K562 (cell line): ENCODE measurements around the gene CNIH1. TPM values are rescaled to one million over a fixed set of nuclear protein-coding genes. Genes with fewer than 3 reads are reported as not detected.

Experiments
- FOXA3 ChIP-seq, 2 experiments: fragments of 450-650 bp in 1 of 2; sonication (generic) in 1 of 2; formaldehyde crosslinking; IDR thresholded peaks in 1 of 2; conservative IDR thresholded peaks in 1 of 2; 2 replicates each; pipeline versions ENCODE4 v1.4.0 to v1.8.0; 2020 to 2022; ENCODE audit warnings: mild to moderate bottlenecking in 2 of 2, missing genetic modification reagents in 1 of 2
- HDAC1 ChIP-seq, 2 experiments: fragments of 450-650 bp; IDR thresholded peaks; 2 replicates each; pipeline ENCODE4 v1.6.1; 2016 to 2017; ENCODE audit warnings: inconsistent platforms in 1 of 2, mild to moderate bottlenecking in 1 of 2, moderate library complexity in 1 of 2
- NR4A1 ChIP-seq, 2 experiments: fragments of 250-450 bp in 1 of 2; fragments of 450-650 bp in 1 of 2; sonication (Bioruptor Pico) in 1 of 2; IDR thresholded peaks; 2 replicates each; pipeline versions ENCODE4 v1.4.0 to v1.6.1; 2016 to 2020; ENCODE audit warnings: mild to moderate bottlenecking in 2 of 2, missing compliant biosample characterization in 1 of 2, missing genetic modification characterization in 1 of 2, moderate library complexity in 1 of 2
- ZNF197 ChIP-seq: fragments of 200-800 bp; sonication (Bioruptor generic); IDR thresholded peaks from 2 replicates; pipeline ENCODE4 v1.6.1; 2016; ENCODE audit warnings: low read depth, missing genetic modification characterization, missing compliant biosample characterization
- polyA plus RNA-seq, 8 experiments: library from polyadenylated mRNA; depleted of rRNA in 4 of 8; stranded (reverse) in 5 of 8; unstranded in 3 of 8; fragments of >200 nt; fragmentation: Nextera tagmentation in 2 of 8; fragmentation: Illumina TruSeq in 1 of 8; extraction: Ambion mirVana in 2 of 8; extraction: Trizol in 1 of 8; gene quantifications; 2 replicates each; pipeline versions ENCODE4 v1.2.1 to v1.2.3, GENCODE V29; 2011 to 2014; ENCODE audit warnings: inconsistent platforms in 1 of 8, missing spikeins in 1 of 8
- total RNA-seq, 7 experiments: library from RNA; depleted of rRNA in 6 of 7; stranded (reverse); fragments of >200 nt in 6 of 7; fragmentation: Illumina TruSeq in 2 of 7; extraction: Trizol in 2 of 7; gene quantifications; 2 replicates each; pipeline versions ENCODE4 v1.2.1 to v1.2.3, GENCODE V29; 2011 to 2021; ENCODE audit warnings: low replicate concordance in 1 of 7
- TF ChIP-seq, protein P1 (sequence below), 2 experiments: fragments of 450-650 bp; formaldehyde crosslinking in 1 of 2; IDR thresholded peaks; 2 replicates each; pipeline versions ENCODE4 v1.4.0 to v1.6.1; 2014 to 2020; ENCODE audit warnings: mild to moderate bottlenecking in 2 of 2, borderline replicate concordance in 1 of 2, low read depth in 1 of 2
- TF ChIP-seq, protein P2 (sequence below): fragments of 200-800 bp; sonication (Bioruptor generic); IDR thresholded peaks from 2 replicates; pipeline ENCODE4 v1.6.1; 2017; ENCODE audit warnings: missing genetic modification characterization, missing compliant biosample characterization
- TF ChIP-seq, protein P3 (sequence below): fragments of 250-450 bp; sonication (Bioruptor Pico); IDR thresholded peaks from 2 replicates; pipeline ENCODE4 v1.9.0; 2021; ENCODE audit warnings: mild to moderate bottlenecking, inconsistent platforms
- TF ChIP-seq, protein P4 (sequence below), 2 experiments: fragments of 450-650 bp; IDR thresholded peaks; 2 replicates each; pipeline ENCODE4 v1.6.1; 2018; ENCODE audit warnings: mild to moderate bottlenecking in 2 of 2, low read depth in 1 of 2; ENCODE audit not compliant: partially characterized antibody in 2 of 2

The CNIH1 gene
- total and polyA plus RNA-seq, 9 of the 15 experiments (the other 6 are each of a cell fraction or from before 2014, with no cell fraction given), result 13.9 to 283 (median 77.3) TPM

DNA sequence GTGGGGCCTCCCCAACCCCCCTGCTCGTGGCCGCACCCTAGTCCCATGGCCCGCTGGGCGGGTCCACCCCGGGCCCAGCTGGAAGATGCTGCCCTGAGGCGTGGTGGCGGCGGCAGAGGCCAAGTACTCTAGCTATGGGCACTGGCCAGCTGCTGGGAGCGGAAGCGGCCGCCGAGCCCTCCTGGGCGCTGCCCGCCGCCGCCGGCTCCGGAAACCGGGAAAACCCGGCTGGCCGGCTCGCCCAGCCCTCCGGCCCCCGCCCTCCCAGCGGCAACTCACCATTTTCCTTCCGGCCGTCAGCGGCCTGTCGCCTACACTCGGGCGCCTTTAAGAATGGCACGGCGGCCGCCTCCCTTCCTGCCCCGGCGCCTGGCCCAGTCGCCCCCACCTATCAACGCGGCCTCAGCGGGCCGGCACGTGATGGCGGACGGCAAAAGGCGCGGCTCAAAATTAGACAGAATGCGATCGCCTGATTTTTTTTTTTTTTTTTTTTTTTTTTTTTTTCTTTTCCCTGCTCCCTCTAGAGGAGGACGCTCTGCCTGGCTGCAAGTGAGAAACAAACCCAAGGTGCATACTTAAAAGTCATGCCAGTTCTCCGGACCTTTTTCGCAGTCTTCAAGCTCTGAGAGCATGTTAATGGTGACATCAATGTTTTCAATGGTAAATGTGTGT is 47.6 kb upstream of the CNIH1 start, which contains the start of gene GMFB (continued):
- TF ChIP-seq, protein P1, sequence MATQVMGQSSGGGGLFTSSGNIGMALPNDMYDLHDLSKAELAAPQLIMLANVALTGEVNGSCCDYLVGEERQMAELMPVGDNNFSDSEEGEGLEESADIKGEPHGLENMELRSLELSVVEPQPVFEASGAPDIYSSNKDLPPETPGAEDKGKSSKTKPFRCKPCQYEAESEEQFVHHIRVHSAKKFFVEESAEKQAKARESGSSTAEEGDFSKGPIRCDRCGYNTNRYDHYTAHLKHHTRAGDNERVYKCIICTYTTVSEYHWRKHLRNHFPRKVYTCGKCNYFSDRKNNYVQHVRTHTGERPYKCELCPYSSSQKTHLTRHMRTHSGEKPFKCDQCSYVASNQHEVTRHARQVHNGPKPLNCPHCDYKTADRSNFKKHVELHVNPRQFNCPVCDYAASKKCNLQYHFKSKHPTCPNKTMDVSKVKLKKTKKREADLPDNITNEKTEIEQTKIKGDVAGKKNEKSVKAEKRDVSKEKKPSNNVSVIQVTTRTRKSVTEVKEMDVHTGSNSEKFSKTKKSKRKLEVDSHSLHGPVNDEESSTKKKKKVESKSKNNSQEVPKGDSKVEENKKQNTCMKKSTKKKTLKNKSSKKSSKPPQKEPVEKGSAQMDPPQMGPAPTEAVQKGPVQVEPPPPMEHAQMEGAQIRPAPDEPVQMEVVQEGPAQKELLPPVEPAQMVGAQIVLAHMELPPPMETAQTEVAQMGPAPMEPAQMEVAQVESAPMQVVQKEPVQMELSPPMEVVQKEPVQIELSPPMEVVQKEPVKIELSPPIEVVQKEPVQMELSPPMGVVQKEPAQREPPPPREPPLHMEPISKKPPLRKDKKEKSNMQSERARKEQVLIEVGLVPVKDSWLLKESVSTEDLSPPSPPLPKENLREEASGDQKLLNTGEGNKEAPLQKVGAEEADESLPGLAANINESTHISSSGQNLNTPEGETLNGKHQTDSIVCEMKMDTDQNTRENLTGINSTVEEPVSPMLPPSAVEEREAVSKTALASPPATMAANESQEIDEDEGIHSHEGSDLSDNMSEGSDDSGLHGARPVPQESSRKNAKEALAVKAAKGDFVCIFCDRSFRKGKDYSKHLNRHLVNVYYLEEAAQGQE (IDR thresholded peaks at IDR 0.05; ENCODE audit: borderline replicate concordance), result peak; percentile 32
- TF ChIP-seq, protein P1 (CRISPR knock-in tag; IDR thresholded peaks at IDR 0.05; ENCODE audit: low read depth), result 0 out of 2 replicates have a peak, but pooled peaks have one; percentile 30
- no peak for TF ChIP-seq HDAC1 (IDR thresholded peaks at IDR 0.05)
- TF ChIP-seq ZNF197 (CRISPR knock-in tag), result no peak
- TF ChIP-seq, protein P2, sequence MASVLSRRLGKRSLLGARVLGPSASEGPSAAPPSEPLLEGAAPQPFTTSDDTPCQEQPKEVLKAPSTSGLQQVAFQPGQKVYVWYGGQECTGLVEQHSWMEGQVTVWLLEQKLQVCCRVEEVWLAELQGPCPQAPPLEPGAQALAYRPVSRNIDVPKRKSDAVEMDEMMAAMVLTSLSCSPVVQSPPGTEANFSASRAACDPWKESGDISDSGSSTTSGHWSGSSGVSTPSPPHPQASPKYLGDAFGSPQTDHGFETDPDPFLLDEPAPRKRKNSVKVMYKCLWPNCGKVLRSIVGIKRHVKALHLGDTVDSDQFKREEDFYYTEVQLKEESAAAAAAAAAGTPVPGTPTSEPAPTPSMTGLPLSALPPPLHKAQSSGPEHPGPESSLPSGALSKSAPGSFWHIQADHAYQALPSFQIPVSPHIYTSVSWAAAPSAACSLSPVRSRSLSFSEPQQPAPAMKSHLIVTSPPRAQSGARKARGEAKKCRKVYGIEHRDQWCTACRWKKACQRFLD (CRISPR knock-in tag), result no peak
- TF ChIP-seq, protein P3, sequence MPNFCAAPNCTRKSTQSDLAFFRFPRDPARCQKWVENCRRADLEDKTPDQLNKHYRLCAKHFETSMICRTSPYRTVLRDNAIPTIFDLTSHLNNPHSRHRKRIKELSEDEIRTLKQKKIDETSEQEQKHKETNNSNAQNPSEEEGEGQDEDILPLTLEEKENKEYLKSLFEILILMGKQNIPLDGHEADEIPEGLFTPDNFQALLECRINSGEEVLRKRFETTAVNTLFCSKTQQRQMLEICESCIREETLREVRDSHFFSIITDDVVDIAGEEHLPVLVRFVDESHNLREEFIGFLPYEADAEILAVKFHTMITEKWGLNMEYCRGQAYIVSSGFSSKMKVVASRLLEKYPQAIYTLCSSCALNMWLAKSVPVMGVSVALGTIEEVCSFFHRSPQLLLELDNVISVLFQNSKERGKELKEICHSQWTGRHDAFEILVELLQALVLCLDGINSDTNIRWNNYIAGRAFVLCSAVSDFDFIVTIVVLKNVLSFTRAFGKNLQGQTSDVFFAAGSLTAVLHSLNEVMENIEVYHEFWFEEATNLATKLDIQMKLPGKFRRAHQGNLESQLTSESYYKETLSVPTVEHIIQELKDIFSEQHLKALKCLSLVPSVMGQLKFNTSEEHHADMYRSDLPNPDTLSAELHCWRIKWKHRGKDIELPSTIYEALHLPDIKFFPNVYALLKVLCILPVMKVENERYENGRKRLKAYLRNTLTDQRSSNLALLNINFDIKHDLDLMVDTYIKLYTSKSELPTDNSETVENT (CRISPR knock-in tag), result peak; percentile 3; the same call in 1 of the 2 replicates
- no peak for TF ChIP-seq NR4A1 (CRISPR knock-in tag; IDR thresholded peaks at IDR 0.05)
- no peak for TF ChIP-seq NR4A1 (tag; IDR thresholded peaks at IDR 0.05)
- TF ChIP-seq, protein P4, sequence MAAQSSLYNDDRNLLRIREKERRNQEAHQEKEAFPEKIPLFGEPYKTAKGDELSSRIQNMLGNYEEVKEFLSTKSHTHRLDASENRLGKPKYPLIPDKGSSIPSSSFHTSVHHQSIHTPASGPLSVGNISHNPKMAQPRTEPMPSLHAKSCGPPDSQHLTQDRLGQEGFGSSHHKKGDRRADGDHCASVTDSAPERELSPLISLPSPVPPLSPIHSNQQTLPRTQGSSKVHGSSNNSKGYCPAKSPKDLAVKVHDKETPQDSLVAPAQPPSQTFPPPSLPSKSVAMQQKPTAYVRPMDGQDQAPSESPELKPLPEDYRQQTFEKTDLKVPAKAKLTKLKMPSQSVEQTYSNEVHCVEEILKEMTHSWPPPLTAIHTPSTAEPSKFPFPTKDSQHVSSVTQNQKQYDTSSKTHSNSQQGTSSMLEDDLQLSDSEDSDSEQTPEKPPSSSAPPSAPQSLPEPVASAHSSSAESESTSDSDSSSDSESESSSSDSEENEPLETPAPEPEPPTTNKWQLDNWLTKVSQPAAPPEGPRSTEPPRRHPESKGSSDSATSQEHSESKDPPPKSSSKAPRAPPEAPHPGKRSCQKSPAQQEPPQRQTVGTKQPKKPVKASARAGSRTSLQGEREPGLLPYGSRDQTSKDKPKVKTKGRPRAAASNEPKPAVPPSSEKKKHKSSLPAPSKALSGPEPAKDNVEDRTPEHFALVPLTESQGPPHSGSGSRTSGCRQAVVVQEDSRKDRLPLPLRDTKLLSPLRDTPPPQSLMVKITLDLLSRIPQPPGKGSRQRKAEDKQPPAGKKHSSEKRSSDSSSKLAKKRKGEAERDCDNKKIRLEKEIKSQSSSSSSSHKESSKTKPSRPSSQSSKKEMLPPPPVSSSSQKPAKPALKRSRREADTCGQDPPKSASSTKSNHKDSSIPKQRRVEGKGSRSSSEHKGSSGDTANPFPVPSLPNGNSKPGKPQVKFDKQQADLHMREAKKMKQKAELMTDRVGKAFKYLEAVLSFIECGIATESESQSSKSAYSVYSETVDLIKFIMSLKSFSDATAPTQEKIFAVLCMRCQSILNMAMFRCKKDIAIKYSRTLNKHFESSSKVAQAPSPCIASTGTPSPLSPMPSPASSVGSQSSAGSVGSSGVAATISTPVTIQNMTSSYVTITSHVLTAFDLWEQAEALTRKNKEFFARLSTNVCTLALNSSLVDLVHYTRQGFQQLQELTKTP (IDR thresholded peaks at IDR 0.05; ENCODE audit: low read depth in 1 of 2, partially characterized antibody in 2 of 2), result no peak
- TF ChIP-seq FOXA3 (CRISPR knock-in tag; conservative IDR thresholded peaks at IDR 0.05 in 1 of 2, IDR thresholded peaks at IDR 0.05 in 1 of 2), result no peak
